HepG2 (cell line): ENCODE measurements around the gene MAPK4.

Experiments used
- GATAD1 ChIP-seq: IDR thresholded peaks from 2 replicates; pipeline ENCODE4 v1.6.1; 2016; ENCODE audit warnings: missing genetic modification reagents, missing compliant biosample characterization
- RFX5 ChIP-seq: IDR thresholded peaks from 2 replicates; pipeline ENCODE4 v1.6.1; 2011; ENCODE audit warnings: low read depth, low read length, improper control_type of control experiment
- SETDB1 ChIP-seq: sonication (generic); formaldehyde crosslinking; IDR thresholded peaks from 2 replicates; pipeline ENCODE4 v1.5.1; 2020; ENCODE audit warnings: missing genetic modification reagents, mild to moderate bottlenecking, borderline replicate concordance
- SMAD9 ChIP-seq: sonication (generic); formaldehyde crosslinking; IDR thresholded peaks from 2 replicates; pipeline ENCODE4 v1.5.1; 2020; ENCODE audit warnings: mild to moderate bottlenecking, missing genetic modification reagents
- ZNF704 ChIP-seq: sonication (generic); formaldehyde crosslinking; IDR thresholded peaks from 2 replicates; pipeline ENCODE4 v1.8.1; 2023; ENCODE audit warnings: mild to moderate bottlenecking, inconsistent platforms, moderate library complexity, missing genetic modification reagents, borderline replicate concordance
- TF ChIP-seq, protein P1 (sequence below): sonication (generic); formaldehyde crosslinking; IDR thresholded peaks from 2 replicates; pipeline ENCODE4 v1.8.1; 2023; ENCODE audit warnings: mild to moderate bottlenecking, missing genetic modification reagents

DNA sequence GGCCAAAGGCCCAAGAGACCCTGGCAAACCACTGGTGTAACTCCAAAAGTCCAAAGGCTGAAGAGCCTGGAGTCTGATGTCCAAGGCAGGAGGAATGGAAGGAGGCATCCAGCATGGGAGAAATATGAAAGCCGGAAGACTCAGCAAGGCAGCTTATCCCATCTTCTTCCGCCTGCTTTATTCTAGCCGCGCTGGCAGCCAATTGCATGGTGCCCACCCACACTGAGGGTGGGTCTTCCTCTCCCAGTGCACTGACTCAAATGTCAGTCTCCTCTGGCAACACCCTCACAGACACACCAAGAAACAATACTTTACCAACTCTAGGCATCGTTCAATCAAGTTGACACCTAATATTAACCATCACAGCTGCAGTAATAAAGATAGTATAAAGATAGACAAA is 34.1 kb downstream of the MAPK4 start:
- TF ChIP-seq SMAD9 (CRISPR knock-in tag) (no peak), RFX5 (no peak), ZNF704 (CRISPR knock-in tag) (no peak), GATAD1 (no peak), SETDB1 (no peak)
- TF ChIP-seq, protein P1, sequence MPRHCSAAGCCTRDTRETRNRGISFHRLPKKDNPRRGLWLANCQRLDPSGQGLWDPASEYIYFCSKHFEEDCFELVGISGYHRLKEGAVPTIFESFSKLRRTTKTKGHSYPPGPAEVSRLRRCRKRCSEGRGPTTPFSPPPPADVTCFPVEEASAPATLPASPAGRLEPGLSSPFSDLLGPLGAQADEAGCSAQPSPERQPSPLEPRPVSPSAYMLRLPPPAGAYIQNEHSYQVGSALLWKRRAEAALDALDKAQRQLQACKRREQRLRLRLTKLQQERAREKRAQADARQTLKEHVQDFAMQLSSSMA (CRISPR knock-in tag) = no peak
